Head of caudate nucleus (tissue), 42 donors: Measurements from ENCODE around the gene BATF.
A peak's percentile ranks its signal among the peaks of the same experiment; 100 is the strongest.

Source experiments
- DNase-seq, 42 donors: peaks; one replicate each; pipeline versions ENCODE4 v3.0.0 to v3.0.0-alpha.2; 2020 to 2021; ENCODE audit warnings: mixed read lengths in 7 of 42
- intact Hi-C: fragments of 100-400 bp; cut with DNase I; formaldehyde crosslinking; loops from one replicate; pipeline ENCODE4 v1.15.0; 2022

Gene BATF

DNA sequence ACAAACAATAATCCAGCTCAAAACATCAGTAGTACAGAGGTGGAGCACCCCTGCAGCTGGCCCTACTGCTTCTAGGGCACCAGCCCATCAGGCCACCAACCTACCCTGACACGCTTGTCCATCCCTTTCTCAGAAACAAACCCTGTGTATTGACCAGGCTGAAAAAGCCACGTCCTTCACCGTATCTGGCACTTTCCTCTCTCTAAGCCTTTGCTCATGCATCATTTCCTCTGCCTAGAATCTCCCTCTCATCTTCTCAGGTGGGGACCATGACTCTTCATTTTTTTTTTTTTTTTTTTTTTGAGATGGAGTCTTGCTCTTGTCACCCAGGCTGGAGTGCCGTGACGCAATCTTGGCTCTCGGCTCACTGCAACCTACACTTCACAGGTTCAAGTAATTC, 30.9 kb downstream of the BATF start:
- no peak for DNase-seq
- intact Hi-C loops, result no loop called here

DNA sequence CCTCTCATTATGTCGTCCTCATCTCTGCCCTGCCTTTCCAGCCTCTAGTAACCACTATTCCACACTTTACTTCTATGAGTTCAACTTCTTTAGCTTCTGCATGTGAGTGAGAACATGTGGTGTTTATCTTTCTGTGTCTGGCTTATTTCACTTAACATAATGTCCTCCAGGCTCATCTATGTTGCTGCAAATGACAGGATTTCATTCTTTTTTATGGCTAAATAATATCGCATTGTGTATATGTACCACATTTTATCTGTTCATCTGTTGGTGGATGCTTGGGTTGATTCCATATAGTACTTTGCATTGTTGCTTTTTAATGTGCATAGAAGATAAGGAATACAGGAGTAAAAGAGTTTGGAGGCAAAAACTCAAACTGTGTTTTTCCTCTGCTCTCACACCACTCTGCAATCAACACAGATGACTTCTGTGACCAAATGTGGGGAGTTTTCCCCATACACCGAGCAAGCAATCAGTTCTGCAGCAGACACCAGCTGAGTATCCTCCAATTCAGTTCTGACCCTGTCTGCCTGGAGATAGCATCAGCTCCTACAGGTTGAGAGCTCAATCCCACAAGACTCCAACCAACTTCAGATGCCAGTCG, 31.6 kb downstream of the BATF start:
- intact Hi-C loops, result no loop called here
- DNase-seq, result no peak

DNA sequence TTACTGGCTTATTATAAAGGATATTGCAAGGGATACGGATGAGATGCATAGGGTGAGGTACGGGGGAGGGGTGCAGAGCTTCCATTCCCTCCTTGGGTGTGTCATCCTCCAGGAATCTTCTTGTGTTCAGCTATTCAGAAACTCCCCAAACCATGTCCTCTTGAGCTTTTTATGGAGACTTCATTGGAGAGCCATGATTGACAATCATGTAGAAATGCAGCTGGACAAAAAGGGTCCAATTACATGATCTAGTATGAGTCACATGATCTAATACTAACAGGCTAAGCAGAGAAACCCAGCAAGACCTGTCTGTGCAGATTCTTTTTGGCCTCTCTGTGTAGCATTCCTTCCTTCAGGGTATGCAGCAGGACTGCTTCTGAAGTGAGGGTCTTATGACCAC, 32.2 kb downstream of the BATF start:
- no peak for DNase-seq
- intact Hi-C loops, result no loop called here

DNA sequence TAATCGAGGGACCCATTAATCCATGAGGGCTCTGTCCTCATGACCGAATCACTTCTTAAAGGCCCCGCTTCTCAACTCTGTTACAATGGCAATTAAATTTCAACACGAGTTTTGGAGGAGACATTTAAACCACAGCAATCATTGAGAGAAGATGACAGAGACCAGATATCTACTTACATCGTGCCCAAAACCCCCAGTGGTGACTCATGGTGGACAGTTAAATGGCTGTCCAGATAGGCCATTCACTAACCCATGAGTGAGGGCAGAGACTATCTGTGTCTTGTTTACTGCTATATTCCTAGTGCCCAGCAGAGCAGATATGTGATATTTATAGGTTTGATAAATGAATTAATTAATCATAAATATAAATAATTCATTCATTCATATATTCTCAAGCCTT, 36.2 kb downstream of the BATF start:
- DNase-seq, result no peak
- intact Hi-C loops, result no loop called here

DNA sequence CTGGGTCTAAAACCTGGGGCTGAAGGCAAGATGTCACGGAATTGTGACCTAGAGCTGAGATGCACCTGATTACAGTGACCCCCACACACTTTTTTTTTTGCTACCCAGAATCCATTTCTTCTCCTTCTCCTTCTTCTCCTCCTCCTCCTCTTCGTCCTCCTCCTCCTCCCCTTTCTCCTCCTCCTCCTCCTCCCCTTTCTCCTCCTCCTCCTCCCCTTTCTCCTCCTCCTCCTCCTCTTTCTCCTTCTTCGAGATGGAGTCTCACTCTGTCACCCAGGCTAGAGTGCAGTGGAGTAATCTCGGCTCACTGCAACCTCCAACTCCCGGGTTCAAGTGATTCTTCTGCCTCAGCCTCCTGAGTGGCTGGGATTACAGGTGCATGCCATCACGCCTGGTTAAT, 36.8 kb downstream of the BATF start:
- intact Hi-C loops, result no loop called here
- no peak for DNase-seq

DNA sequence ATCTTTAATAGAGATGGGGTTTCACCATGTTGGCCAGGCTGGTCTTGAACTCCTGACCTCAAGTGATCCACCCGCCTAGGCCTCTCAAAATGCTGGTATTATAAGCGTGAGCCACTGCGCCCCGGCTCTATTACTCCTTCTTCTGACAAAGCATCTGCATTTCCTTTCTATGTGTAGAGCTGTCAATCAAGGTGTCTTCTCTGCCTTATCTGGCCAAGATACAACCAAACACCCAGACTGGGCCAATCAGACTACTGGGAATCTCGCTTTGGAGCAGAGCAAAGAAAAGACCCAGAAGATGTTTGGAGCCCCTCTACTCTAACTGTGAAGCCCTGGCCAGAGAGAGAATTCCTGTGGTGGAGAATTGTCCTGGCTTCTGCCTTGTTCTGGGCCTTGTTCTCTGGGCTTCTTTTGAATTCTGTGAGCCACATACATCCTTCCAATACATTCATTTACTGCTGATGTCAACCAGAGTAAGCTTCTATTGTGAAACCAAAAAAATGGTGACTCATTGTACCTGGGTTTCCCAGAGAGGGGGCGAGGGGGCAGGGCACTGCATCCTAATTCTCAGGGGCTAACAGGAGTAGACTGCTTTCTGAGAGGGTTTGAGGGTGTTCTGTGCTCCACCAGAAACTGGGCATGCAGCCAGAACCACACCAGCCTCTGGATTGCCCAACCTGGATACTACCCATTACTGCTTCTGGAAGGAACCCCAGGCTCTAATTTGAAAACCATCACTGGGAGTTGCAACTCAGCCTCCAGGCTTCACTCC, 37.4 kb downstream of the BATF start:
- intact Hi-C loops, result no loop called here
- peak in 9 of 42 donors; percentile 20 to 46 (median 25) for DNase-seq

DNA sequence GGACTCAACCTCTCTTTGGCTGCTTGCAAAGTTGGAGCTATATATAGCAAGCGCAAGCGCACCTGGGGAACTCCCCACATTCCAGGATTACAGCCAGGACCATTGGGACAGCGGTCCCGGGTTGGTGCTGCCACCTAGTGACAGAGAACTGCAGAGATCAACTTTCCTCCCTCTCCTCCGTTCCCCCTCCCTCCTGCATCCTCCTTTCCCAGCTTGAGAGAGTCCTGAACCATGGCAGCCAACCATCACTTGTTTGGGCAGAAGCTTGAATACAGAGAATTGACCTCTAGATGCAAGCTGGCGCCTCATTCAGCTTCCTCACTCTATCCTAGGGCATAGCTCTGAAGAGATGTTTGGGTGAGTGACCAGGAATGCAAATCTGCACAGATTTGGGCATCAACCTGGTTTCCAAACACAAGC, 38.8 kb downstream of the BATF start:
- peak; percentile 58 to 90 (median 74) for DNase-seq
- intact Hi-C loops, result no loop called here

DNA sequence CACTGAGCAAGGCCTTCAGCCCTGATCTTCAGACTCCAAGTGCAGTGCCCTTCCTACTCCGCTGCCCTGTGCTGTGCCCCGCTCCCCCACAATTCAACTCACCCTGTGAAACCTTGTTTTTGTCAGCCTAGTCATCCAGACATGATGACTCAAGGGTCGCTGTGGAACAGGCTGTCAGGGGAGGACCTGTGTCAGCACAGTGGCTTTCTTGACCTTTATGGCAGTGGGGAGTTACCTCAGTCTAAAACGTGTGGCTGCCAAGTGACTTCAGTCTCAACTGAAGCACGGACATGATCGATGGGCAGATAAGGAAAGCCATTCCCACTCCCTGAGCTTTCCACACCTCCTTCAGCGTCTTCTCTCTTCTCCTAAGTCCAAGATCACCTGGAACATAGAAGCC, 39.8 kb downstream of the BATF start:
- no peak for DNase-seq
- intact Hi-C loops, result no loop called here

DNA sequence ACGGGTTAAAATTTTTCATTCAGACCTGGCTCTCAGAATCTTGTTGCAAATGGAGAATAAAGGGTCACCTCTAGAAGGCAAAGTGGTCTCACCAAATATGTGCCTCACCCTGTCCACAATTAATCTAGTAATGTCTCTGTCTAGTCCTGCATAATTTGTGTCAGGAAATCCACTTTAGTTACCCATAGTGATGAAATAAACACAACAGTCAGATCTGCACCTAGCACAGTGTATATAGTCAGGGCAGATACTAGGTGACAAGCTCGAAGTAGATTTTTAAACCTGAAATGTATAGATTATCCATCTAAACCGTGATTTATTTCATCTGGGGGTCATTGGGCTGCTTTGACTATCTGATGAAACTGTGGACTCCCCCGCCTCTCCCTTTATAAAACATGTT, 40.2 kb downstream of the BATF start:
- no peak for DNase-seq
- intact Hi-C loops, result no loop called here

DNA sequence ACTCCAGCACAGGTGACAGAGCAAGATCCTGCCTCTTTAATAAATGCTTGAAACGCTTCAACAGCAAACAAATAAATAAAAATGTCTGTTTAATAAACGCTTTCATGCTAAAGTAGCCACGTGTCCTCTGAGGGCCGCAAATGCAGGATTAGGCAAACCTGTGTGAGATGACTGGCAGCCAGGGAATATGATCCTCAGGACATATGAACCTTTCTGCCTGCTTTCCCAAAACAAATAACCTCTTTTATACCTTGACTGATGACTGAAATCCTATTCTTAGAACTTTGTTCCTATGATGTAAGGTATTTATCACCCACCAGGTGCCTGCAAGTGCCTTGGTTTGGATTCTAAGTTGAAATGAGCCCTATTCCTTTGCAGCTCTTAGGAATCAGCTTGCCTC, 41.7 kb downstream of the BATF start:
- intact Hi-C loops, result no loop called here
- peak in 2 of 42 donors; percentile 16 for DNase-seq

DNA sequence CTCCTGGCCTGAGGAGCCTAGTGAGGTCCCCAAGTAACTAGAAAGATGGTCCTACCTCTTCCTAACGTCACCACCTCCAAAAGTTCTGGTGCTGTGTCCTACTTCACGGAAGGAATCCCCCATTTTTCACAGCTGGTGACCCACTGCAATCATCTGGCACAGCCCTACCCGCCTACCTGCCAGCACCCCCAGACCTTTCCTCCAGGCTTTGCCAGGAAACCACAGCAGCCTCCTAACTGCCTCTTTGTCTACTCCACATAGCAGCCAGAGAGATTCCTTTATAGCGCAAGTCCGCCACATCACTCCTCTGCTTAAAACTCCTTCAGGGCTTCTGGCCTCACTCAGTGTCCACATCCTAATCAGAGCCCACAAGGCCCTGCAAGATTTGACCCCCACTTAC, 42.8 kb downstream of the BATF start:
- DNase-seq, result no peak
- intact Hi-C loops, result no loop called here

DNA sequence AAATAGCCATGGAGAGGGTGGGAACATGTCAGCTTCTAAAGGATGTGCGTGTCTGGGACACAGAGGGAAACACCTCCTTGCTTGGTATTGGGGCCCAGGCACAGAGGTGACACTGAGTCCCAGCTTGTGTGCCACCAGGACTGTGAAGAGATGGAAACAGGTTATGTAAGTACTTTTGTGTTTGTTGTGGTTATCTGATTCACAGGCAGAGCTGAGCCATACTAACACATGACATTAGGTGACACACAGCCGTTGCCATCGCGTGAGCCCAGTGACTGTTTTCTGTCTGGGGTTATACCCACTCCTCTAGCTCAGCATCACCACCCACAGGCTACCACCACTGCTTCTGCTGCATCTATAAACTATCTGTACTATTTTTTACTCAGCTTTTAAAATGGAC, 44.1 kb downstream of the BATF start:
- intact Hi-C loops, result no loop called here
- DNase-seq, result peak in 4 of 42 donors; percentile 17 to 33 (median 22)

DNA sequence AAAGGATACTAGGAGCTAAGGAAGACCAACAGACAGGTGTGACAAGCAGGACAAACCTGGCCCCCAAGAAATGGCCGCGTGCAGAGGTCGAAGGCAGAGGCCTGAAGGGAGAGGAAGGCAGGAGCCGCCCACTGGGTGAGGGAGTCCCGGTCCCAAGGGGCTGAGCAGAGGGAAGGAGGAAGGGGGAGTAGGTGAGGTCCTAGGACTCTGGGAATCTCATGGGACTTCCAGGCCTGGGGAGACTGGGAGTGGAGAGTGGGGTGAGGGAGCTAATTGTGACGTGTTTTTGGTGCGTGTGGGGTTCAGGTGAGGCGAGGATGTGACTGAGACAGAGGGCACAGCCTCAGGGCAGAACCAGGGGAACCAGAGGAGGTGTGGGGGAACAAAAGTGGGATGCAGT, 44.5 kb downstream of the BATF start:
- no peak for DNase-seq
- intact Hi-C loops, result no loop called here

DNA sequence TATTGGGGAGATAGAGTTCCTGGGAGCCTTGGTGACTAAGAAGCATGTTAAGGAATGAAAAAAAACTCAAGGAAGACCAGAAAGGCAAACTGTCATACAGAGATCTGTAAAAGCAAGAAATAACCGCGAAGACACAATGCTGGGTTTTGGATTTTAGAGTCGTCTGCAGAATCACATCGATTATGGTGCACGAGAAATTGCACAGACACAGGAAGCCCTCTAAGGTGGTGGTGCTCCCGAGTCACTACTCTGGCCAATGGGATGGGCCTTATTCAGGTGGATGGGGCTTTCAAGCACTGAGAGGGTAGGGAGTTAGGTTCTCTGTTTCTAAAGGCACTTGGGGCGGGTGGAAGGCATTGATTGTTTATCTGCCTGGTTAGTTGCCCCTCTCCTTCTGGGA, 45.9 kb downstream of the BATF start:
- DNase-seq, result no peak
- intact Hi-C loops, result no loop called here

DNA sequence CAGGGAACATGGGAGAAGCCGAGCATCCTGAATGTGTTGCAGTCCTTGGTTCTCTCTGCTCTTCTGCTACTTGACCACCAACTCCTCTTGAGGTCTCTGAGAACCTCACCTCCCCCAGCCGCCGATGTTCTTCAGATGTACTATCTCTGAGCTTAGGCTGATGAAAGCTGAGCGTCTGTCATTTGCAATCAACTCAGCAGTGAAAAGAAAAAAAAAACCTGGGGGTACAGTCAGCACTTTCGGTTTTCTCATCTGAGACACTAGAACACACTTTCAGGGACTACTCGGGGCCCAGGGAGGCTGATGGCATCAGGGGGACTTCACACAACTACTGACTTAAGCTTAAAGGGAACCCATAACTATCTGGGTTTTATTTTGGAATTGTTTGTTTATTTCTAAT, 46.5 kb downstream of the BATF start:
- intact Hi-C loops, result no loop called here
- DNase-seq, result no peak

DNA sequence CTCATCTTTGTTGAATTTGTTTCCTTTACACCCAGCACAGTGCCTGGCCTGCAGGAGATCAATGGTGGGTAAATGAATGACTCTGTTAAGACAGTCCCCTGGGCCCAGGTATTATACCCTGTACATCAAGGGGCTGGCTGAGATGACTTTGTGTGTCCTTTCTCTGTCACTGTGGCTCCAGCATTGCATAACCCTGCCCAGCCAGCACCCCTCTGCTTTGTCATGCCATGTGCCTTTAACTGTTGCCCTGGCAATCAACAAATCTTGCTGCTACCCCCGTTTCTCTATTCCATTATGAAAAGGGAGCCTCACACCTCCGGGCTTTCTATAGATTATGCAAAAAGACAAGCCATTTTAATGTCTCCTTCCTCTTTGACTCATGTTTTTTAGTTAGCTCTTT, 48.5 kb downstream of the BATF start:
- no peak for DNase-seq
- intact Hi-C loops, result no loop called here

DNA sequence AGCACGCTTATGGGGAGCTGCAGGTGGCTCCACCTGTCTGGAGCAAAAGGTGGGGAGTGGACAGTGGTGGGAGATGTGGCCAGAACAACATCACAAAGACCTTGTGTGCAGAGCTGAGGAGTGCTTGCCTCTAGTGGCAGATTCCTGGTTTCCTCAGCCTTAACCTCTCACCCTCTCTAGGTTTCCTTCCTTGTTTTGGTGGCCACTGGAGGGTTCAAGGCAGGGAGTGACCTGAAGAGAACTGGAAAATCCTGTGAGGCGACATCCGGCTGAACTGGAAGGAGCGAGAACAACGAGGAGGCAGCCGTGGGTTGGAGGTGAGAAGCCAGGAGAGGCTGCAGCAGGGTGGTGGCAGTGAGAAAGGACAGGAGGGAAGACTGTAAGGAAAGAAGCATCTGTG, 49.8 kb downstream of the BATF start:
- intact Hi-C loops, result no loop called here
- no peak for DNase-seq

DNA sequence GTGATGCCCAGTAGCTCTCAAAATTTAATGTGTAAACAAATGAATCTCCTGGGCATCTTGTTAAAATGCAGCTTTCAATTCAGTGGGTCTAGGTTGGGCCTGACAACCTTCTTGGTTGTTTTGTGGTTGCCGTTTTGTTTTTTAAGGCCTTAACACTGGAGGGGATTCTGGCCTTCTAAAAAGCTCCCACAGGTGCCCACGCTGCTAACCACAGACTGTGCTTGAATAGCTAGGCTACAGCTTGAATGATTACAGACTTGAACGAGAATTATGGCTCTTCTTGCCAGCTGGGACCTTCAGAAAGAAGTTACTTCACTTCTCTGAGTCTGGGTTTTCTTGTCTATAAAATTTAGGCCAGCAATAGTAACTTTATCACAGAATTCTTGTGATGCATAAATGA, 54.8 kb downstream of the BATF start:
- DNase-seq, result no peak
- intact Hi-C loops, result loop anchor here (2.0 kb wide), 1 partner anchor 78 kb away; no protein-coding TSS in a partner anchor

DNA sequence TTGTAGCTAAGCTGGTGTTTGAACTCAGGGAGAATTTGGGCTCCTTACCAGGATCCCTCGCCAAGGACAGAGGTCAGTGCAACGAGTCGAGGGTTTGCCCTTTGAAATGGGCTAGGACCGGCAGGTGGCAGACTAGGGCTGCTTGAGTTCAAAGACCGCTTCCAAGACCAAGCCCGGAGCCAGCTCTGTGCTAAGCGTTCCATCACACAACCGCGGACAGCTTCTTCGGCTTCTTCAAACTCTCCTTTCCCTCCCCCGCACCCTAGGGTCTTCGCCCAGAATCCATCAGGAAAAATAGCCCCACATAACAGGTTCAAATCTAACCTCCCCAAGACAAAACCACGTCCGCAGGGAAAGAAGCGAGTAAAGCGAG, 55.4 kb downstream of the BATF start:
- DNase-seq, result peak; percentile 78 to 95 (median 88)

DNA sequence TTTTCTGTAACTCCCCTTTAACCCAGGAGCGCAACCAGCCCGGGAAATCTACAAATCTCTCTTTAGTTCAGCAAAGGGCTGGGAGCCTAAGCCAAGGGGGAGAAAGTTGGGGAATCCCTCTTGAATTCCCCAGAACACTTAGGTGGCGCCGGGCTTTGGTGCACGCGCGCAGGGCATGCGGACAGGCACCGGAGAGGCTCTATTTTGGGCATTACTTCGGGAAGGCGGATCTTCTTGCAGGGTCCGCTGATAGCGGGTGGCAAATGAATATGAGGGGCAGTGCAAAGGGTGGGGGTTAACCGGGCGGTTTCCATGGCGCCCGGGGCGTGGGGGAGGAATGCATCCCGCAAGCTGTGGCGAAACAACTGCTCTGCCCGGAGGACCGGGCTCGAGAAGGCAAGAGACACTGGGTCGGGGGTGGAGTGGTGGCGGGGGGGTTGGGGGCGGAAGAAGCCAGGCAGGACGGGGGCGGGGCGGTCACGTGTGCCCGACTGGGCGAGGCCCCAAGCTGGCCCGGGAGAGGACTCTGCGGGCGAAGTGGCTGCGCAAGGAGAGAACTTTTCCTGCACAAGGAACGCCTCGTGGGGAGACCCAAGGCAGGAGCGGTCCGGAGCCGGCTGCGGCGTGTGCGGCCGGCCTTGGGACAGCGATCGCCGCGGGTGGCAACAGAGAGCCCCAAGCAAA, 56.0 kb downstream of the BATF start, which contains the start of gene FLVCR2:
Gene FLVCR2 (plus strand): TSS at position 519 of the 684 bp plus-strand sequence. CDS start 353 bp downstream, outside the sequence.
- intact Hi-C loops, result no loop called here
- peak; percentile 26 to 91 (median 80) for DNase-seq

More for the DNA sequence above, 55.4 kb downstream of the BATF start:
- intact Hi-C loops, result loop anchor here (2.0 kb wide), 1 partner anchor 77 kb away; no protein-coding TSS in a partner anchor
